ENCODE data around the gene CACNA1S. TPM values are rescaled to one million over a fixed set of nuclear protein-coding genes. Genes with fewer than 3 reads are reported as not detected.

CACNA1S gene
- total RNA-seq, 4 donors from 2014 or later = not detected

DNA sequence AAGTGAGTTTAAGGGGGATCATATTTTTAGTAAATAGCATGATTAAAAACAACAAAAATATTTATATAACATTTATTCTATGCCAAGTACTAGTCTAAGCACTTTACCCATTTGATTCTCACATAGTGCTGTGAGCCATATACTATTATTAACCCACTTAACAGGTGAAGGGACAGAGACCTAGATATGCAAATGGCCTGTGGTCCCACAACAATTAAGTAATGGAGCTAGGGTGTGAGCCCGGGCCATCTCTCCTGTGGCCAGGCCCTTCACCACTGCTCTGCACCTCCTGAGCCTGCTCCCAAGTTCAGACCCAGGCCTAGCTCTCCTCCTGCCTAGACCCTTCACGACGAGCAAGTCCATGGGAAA, 14.2 kb upstream of the CACNA1S start:
- WGBS, 2 donors = 33% methylated on average over 2 of the region's 3 CpGs; no CpG with 5 or more reads in 1 of the 2 donors
- no peaks in the 10 kb centered on the region for H3K36me3 ChIP-seq
- H3K27me3 ChIP-seq = peaks cover 0 to 75% (median 2%) of the 10 kb centered on the region in 4 donors
- H3K9me3 ChIP-seq = no peaks in the 10 kb centered on the region
- H3K4me1 ChIP-seq = peaks cover 0 to 23% (median 12%) of the 10 kb centered on the region in 3 donors
- no peak for DNase-seq
- H3K27ac ChIP-seq = no peak overlapping the region
- TF ChIP-seq, protein P1, sequence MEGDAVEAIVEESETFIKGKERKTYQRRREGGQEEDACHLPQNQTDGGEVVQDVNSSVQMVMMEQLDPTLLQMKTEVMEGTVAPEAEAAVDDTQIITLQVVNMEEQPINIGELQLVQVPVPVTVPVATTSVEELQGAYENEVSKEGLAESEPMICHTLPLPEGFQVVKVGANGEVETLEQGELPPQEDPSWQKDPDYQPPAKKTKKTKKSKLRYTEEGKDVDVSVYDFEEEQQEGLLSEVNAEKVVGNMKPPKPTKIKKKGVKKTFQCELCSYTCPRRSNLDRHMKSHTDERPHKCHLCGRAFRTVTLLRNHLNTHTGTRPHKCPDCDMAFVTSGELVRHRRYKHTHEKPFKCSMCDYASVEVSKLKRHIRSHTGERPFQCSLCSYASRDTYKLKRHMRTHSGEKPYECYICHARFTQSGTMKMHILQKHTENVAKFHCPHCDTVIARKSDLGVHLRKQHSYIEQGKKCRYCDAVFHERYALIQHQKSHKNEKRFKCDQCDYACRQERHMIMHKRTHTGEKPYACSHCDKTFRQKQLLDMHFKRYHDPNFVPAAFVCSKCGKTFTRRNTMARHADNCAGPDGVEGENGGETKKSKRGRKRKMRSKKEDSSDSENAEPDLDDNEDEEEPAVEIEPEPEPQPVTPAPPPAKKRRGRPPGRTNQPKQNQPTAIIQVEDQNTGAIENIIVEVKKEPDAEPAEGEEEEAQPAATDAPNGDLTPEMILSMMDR (IDR thresholded peaks at IDR 0.05) = no peak
- TF ChIP-seq POLR2A (IDR thresholded peaks at IDR 0.05) = no peak
- H3K4me3 ChIP-seq = no peak overlapping the region
- intact Hi-C loops (cut with DNase I) = no loop called here

DNA sequence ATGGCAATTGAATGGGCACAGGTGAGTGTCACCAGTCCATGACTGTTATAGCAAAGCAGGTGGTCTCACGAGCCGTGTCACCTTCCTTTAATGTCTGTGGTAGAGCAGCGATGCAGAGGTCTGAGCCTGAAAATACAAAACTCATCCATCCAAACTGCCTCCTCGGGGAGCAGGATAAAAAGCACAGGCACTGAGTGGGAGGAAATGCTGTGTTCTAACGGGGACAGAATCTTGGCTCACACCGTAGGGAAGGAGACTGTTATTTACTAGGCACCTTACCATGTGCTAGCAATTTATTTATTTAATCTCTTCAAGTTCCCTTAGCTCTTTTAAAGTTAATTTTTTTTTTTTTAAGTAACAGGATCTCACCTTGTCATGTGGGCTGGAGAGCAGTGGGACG, 13.6 kb upstream of the CACNA1S start:
- 50 to 72% methylated on average over 7 of the region's 7 CpGs for WGBS, 2 donors
- Histone ChIP-seq H3K27ac (no peak overlapping the region), H3K36me3 (no peaks in the 10 kb centered on the region), H3K9me3 (no peaks in the 10 kb centered on the region), H3K27me3 (peaks cover 0 to 81% (median 2%) of the 10 kb centered on the region in 4 donors), H3K4me3 (no peak overlapping the region), H3K4me1 (peaks cover 0 to 23% (median 12%) of the 10 kb centered on the region in 3 donors)
- intact Hi-C loops (cut with DNase I) = no loop called here
- TF ChIP-seq, protein P1 (IDR thresholded peaks at IDR 0.05) = no peak
- no peak for TF ChIP-seq POLR2A (IDR thresholded peaks at IDR 0.05)
- DNase-seq = no peak

DNA sequence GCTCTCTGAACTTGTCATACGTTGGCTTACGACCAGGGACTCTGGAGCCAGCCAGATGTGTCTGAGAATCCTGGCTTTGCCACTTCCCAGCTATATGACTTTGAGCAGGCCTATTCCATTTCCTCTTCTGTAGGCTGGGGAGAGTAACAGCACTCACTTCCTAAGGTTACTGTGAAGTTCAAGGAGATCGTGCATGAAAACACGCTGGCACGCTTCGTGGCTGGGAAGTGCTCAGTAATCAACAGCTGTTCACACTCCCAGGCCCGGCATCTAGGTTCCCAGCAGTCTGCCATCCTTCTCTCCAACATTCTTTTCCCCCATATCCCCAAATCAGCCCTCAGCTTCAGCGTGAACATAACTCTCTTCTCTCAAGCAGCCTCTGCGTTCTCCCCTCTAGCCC, 12.8 kb upstream of the CACNA1S start:
- no peaks in the 10 kb centered on the region for H3K9me3 ChIP-seq
- intact Hi-C loops (cut with DNase I) = no loop called here
- no peak for TF ChIP-seq POLR2A (IDR thresholded peaks at IDR 0.05)
- TF ChIP-seq, protein P1 (IDR thresholded peaks at IDR 0.05) = no peak
- H3K4me1 ChIP-seq = peaks cover 0 to 23% (median 12%) of the 10 kb centered on the region in 3 donors
- peaks cover 0 to 89% (median 2%) of the 10 kb centered on the region in 4 donors for H3K27me3 ChIP-seq
- WGBS, 2 donors = 50 to 65% methylated on average over 9 of the region's 9 CpGs
- H3K27ac ChIP-seq = no peak overlapping the region
- H3K36me3 ChIP-seq = no peaks in the 10 kb centered on the region
- no peak for DNase-seq
- H3K4me3 ChIP-seq = no peak overlapping the region

DNA sequence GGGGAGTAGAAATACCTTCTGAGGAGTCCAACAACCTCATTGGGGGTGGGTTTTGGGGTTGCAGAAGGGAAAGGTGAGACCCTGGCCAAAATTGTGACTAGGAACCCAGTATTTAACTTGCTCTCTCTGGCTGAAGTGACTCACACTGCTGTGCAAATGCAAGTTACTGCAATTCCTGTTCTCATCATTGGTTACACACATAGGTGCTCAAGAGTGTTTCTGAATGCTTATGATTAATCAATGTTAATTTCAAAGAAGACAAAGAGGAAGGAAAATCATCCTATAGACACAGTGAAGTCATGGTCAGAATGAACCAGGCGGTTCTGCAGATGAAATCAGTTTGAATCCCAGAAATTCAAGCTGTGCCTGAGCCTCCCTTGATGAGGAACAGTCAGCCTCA, 11.6 kb upstream of the CACNA1S start:
- intact Hi-C loops (cut with DNase I) = loop anchor here (5.0 kb wide), 1 partner anchor 147 kb away; no protein-coding TSS in a partner anchor
- Histone ChIP-seq H3K4me3 (no peak overlapping the region), H3K27ac (no peak overlapping the region), H3K9me3 (no peaks in the 10 kb centered on the region), H3K4me1 (peaks cover 0 to 23% (median 12%) of the 10 kb centered on the region in 3 donors), H3K36me3 (no peaks in the 10 kb centered on the region), H3K27me3 (peaks cover 0 to 95% (median 2%) of the 10 kb centered on the region in 4 donors)
- DNase-seq = no peak
- whole genome bisulfite sequencing, 2 donors = 45% methylated on average over 1 of the region's 1 CpG; no CpG with 5 or more reads in 1 of the 2 donors
- TF ChIP-seq, protein P1 (IDR thresholded peaks at IDR 0.05) = no peak
- TF ChIP-seq POLR2A (IDR thresholded peaks at IDR 0.05) = no peak

DNA sequence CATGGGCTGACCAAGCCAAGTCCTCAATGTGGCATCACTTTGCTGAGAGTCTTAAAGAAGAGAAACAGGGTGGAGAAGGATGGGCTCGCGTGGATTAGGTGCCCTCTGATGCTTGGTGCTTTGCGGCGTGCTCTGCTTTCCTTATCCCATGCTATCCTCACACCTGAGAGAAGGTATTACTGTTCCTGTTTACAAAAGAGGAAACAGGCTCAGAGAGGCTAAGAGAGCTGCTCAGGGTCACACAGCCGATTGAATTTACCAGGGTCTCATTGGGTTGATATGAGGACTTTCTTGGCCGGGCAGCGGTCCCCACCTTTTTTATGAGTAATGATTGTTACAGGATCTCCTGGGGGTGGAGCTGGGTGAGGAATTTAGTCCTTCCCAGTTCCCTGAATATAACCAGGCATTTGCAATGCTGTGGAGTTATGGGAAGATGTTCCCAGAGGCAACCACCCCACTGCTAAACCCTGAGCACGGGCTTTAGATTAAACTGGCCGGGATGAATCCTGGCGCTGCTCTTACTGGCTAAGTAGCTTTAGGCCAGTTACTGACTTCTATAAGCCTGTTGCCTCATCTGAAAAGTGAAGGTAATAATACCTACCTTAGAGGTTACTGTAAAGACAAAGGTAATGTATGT, 10.2 kb upstream of the CACNA1S start:
- intact Hi-C loops (cut with DNase I) = loop anchor here (5.0 kb wide), 1 partner anchor 145 kb away; no protein-coding TSS in a partner anchor
- 70 to 93% methylated on average over 8 to 10 of the region's 10 CpGs for WGBS, 2 donors
- H3K4me3 ChIP-seq = no peak overlapping the region
- peaks cover 0 to 88% (median 2%) of the 10 kb centered on the region in 4 donors for H3K27me3 ChIP-seq
- H3K4me1 ChIP-seq = peaks cover 0 to 23% (median 12%) of the 10 kb centered on the region in 3 donors
- DNase-seq = no peak
- H3K36me3 ChIP-seq = no peaks in the 10 kb centered on the region
- TF ChIP-seq POLR2A (IDR thresholded peaks at IDR 0.05) = no peak
- TF ChIP-seq, protein P1 (IDR thresholded peaks at IDR 0.05) = no peak
- H3K27ac ChIP-seq = no peak overlapping the region
- no peaks in the 10 kb centered on the region for H3K9me3 ChIP-seq

Data from esophagus squamous epithelium (tissue), 5 donors.